PFSK-1 (cell line): ENCODE results near the gene SLC39A1.

Source experiments
- POLR2AphosphoS5 ChIP-seq: IDR thresholded peaks from 2 replicates; pipeline ENCODE4 v1.6.1; 2012; ENCODE audit warnings: low read depth, mild to moderate bottlenecking, control low read depth, low read length, moderate library complexity
- REST ChIP-seq, 2 experiments: IDR thresholded peaks; 2 replicates each; pipeline versions ENCODE4 v1.6.1 to v1.8.0; 2011 to 2012; ENCODE audit warnings: low read depth in 2 of 2, low read length in 2 of 2, control low read depth in 1 of 2, inconsistent platforms in 1 of 2, mild to moderate bottlenecking in 1 of 2, moderate library complexity in 1 of 2; ENCODE audit not compliant: insufficient read depth in 1 of 2
- SIN3A ChIP-seq: IDR thresholded peaks from 2 replicates; pipeline ENCODE4 v1.6.1; 2012; ENCODE audit warnings: mild to moderate bottlenecking, low read length, moderate library complexity, borderline replicate concordance; ENCODE audit not compliant: insufficient read depth
- TAF1 ChIP-seq: IDR thresholded peaks from 2 replicates; pipeline ENCODE4 v1.6.1; 2012; ENCODE audit warnings: low read length, control low read depth, borderline replicate concordance; ENCODE audit not compliant: insufficient read depth

- TF ChIP-seq POLR2AphosphoS5 = no peak
- no peak for TF ChIP-seq TAF1
- TF ChIP-seq REST (IDR thresholded peaks at IDR 0.05; ENCODE audit: insufficient read depth in 1 of 2, low read depth in 2 of 2, low read length in 2 of 2) = no peak
- TF ChIP-seq SIN3A = no peak
Measured at GRCh38 chr1:153958961-153959260, 4.4 kb downstream of the SLC39A1 start.
